Left hindlimb (tissue), 1 donor: ENCODE data around the gene KIF22.
A peak's percentile ranks its signal among the peaks of the same experiment; 100 is the strongest.

Experiments used
- DNase-seq: peaks from one replicate; pipeline ENCODE4 v3.0.0-alpha.2; 2018

The KIF22 gene

GRCh38 chr16:29804455-29805231 lies 14.1 kb downstream of the KIF22 start:
- peak; percentile 62 for DNase-seq

GRCh38 chr16:29805232-29806098 lies 14.9 kb downstream of the KIF22 start:
- DNase-seq = peak; percentile 98

GRCh38 chr16:29806099-29806579 lies 15.6 kb downstream of the KIF22 start, which contains the start of gene MAZ:
Gene MAZ (plus strand): TSS chr16:29806529. CDS start chr16:29806702, 173 bp downstream.
- no peak for DNase-seq

- peak; percentile 85 for DNase-seq
Measured at GRCh38 chr16:29806641-29807425, 16.3 kb downstream of the KIF22 start.

GRCh38 chr16:29807426-29808218 lies 17.1 kb downstream of the KIF22 start:
- DNase-seq = peak; percentile 94

- DNase-seq = no peak
Measured at GRCh38 chr16:29808219-29808900, 17.8 kb downstream of the KIF22 start.

- DNase-seq = no peak
Measured at GRCh38 chr16:29809031-29809747, 18.6 kb downstream of the KIF22 start.

- DNase-seq = peak; percentile 43
Measured at GRCh38 chr16:29809850-29810698, 19.5 kb downstream of the KIF22 start.

GRCh38 chr16:29810699-29811169 lies 20.2 kb downstream of the KIF22 start:
- peak; percentile 37 for DNase-seq

GRCh38 chr16:29811170-29811895 lies 20.8 kb downstream of the KIF22 start:
- peak; percentile 93 for DNase-seq

- DNase-seq = peak; percentile 93
Measured at GRCh38 chr16:29811896-29812665, 21.5 kb downstream of the KIF22 start, which contains the start of gene PRRT2. Gene PRRT2 (plus strand): TSS chr16:29812193. CDS start chr16:29813055, 862 bp downstream.

GRCh38 chr16:29812754-29813643 lies 22.4 kb downstream of the KIF22 start:
- no peak for DNase-seq

GRCh38 chr16:29813644-29814562 lies 23.4 kb downstream of the KIF22 start:
- no peak for DNase-seq

- DNase-seq = peak; percentile 43
Measured at GRCh38 chr16:29814592-29814991, 24.0 kb downstream of the KIF22 start.

GRCh38 chr16:29815032-29815721 lies 24.6 kb downstream of the KIF22 start:
- peak; percentile 59 for DNase-seq
